GM19463 (cell line): ENCODE results near the gene TRABD2B.

ENCODE experiments used
- ATAC-seq: cut with Tn5 transposase; IDR thresholded peaks from one replicate; pipeline ENCODE4 v1.9.1; 2021; ENCODE audit warnings: mild to moderate bottlenecking, moderate library complexity; ENCODE audit not compliant: unreplicated experiment

Gene TRABD2B

GRCh38 chr1:47997289-47998200, at the start of gene TRABD2B:
Gene TRABD2B, minus strand, starts transcription at chr1:47997385.
- peak; percentile 90 for ATAC-seq

GRCh38 chr1:48044311-48044710, 47.1 kb upstream of the TRABD2B start:
- ATAC-seq, result no peak

- ATAC-seq, result no peak
Observed at GRCh38 chr1:48043622-48044021, 46.4 kb upstream of the TRABD2B start.

GRCh38 chr1:48040154-48040553, 43.0 kb upstream of the TRABD2B start:
- no peak for ATAC-seq

- ATAC-seq, result peak; percentile 81
Observed at GRCh38 chr1:48039088-48040054, 42.2 kb upstream of the TRABD2B start.

GRCh38 chr1:48038270-48038767, 41.1 kb upstream of the TRABD2B start:
- no peak for ATAC-seq

GRCh38 chr1:48036710-48037355, 39.6 kb upstream of the TRABD2B start:
- ATAC-seq, result no peak

GRCh38 chr1:48035371-48036141, 38.4 kb upstream of the TRABD2B start:
- no peak for ATAC-seq

GRCh38 chr1:48033495-48034045, 36.4 kb upstream of the TRABD2B start:
- ATAC-seq, result no peak

- ATAC-seq, result no peak
Observed at GRCh38 chr1:48031676-48032075, 34.5 kb upstream of the TRABD2B start.

- ATAC-seq, result no peak
Observed at GRCh38 chr1:48030696-48031365, 33.6 kb upstream of the TRABD2B start.

- ATAC-seq, result no peak
Observed at GRCh38 chr1:48030211-48030610, 33.0 kb upstream of the TRABD2B start.

- no peak for ATAC-seq
Observed at GRCh38 chr1:48028218-48029069, 31.3 kb upstream of the TRABD2B start.

- ATAC-seq, result no peak
Observed at GRCh38 chr1:48027533-48027835, 30.3 kb upstream of the TRABD2B start.

- ATAC-seq, result no peak
Observed at GRCh38 chr1:48026701-48027532, 29.7 kb upstream of the TRABD2B start.

GRCh38 chr1:48026275-48026674, 29.1 kb upstream of the TRABD2B start:
- no peak for ATAC-seq

GRCh38 chr1:48025076-48025475, 27.9 kb upstream of the TRABD2B start:
- ATAC-seq, result no peak

GRCh38 chr1:48023488-48023887, 26.3 kb upstream of the TRABD2B start:
- no peak for ATAC-seq
